HEK293 (cell line): ENCODE results near the gene DNAH9.

ENCODE experiments used
- CTCF ChIA-PET: fragments of 350-600 bp; formaldehyde crosslinking; extraction: SDS; loops from one replicate; lab custom pipeline; 2021; ENCODE audit warnings: antibody characterized with exemption; lab: Yijun Ruan, JAX
- POLR2A ChIA-PET: fragments of 300-600 bp; formaldehyde crosslinking; extraction: SDS; loops from one replicate; lab custom pipeline; 2020; ENCODE audit warnings: antibody characterized with exemption, inconsistent platforms; lab: Yijun Ruan, JAX
- H3K27ac ChIP-seq: fragments of 200-500 bp; sonication (Bioruptor generic); 2 replicates; pipeline ENCODE4 v1.5.1; 2014; ENCODE audit warnings: low read depth, low read length, control low read depth, inconsistent platforms; ENCODE audit errors: extremely low read depth
- H3K36me3 ChIP-seq, 2 experiments: fragments of 200-500 bp in 1 of 2; sonication (Bioruptor generic) in 1 of 2; 1 replicate in 1 of 2; 2 replicates in 1 of 2; pipeline ENCODE4 v1.5.1; 2014 to 2017; ENCODE audit warnings: inconsistent platforms in 2 of 2, low read length in 2 of 2; ENCODE audit not compliant: control insufficient read depth in 2 of 2, insufficient read depth in 1 of 2
- H3K4me1 ChIP-seq: fragments of 200-500 bp; sonication (Bioruptor generic); 2 replicates; pipeline ENCODE4 v1.5.1; 2014; ENCODE audit warnings: mild to moderate bottlenecking, low read length, inconsistent platforms; ENCODE audit not compliant: control insufficient read depth, insufficient read depth
- H3K4me3 ChIP-seq: 2 replicates; pipeline ENCODE4 v1.5.1; 2011; ENCODE audit warnings: low read depth, mild to moderate bottlenecking, control low read depth, low read length, moderate library complexity
- H3K9me3 ChIP-seq: fragments of 200-500 bp; sonication (Bioruptor generic); 2 replicates; pipeline ENCODE4 v1.5.1; 2014; ENCODE audit warnings: low read depth, low read length, inconsistent platforms; ENCODE audit not compliant: control insufficient read depth, insufficient read depth
- MYNN ChIP-seq: fragments of 450-650 bp; formaldehyde crosslinking; IDR thresholded peaks from 2 replicates; pipeline ENCODE4 v1.5.1; 2016; ENCODE audit warnings: missing biosample characterization, missing genetic modification characterization, borderline replicate concordance
- PRDM2 ChIP-seq: fragments of 450-650 bp; formaldehyde crosslinking; IDR thresholded peaks from 2 replicates; pipeline ENCODE4 v1.5.1; 2016; ENCODE audit warnings: missing biosample characterization, missing genetic modification characterization, borderline replicate concordance
- PRDM4 ChIP-seq: fragments of 450-650 bp; formaldehyde crosslinking; IDR thresholded peaks from 2 replicates; pipeline ENCODE4 v1.5.1; 2017; ENCODE audit warnings: missing biosample characterization, missing genetic modification characterization
- SP2 ChIP-seq: fragments of 450-650 bp; formaldehyde crosslinking; IDR thresholded peaks from 2 replicates; pipeline ENCODE4 v1.5.1; 2016; ENCODE audit warnings: missing biosample characterization, missing genetic modification characterization
- ZBTB17 ChIP-seq: fragments of 450-650 bp; formaldehyde crosslinking; IDR thresholded peaks from 2 replicates; pipeline ENCODE4 v1.5.1; 2016; ENCODE audit warnings: missing biosample characterization, missing genetic modification characterization
- ZNF239 ChIP-seq: fragments of 450-650 bp; formaldehyde crosslinking; IDR thresholded peaks from 2 replicates; pipeline ENCODE4 v1.5.1; 2016; ENCODE audit warnings: missing biosample characterization, missing genetic modification characterization
- ZNF26 ChIP-seq: fragments of 450-650 bp; formaldehyde crosslinking; IDR thresholded peaks from 2 replicates; pipeline ENCODE4 v1.5.1; 2016; ENCODE audit warnings: missing biosample characterization, missing genetic modification characterization
- ZNF266 ChIP-seq: fragments of 450-650 bp; formaldehyde crosslinking; IDR thresholded peaks from 2 replicates; pipeline ENCODE4 v1.5.1; 2016; ENCODE audit warnings: missing biosample characterization, missing genetic modification characterization, low read depth
- ZNF398 ChIP-seq: fragments of 450-650 bp; formaldehyde crosslinking; IDR thresholded peaks from 2 replicates; pipeline ENCODE4 v1.5.1; 2017; ENCODE audit warnings: missing biosample characterization, missing genetic modification characterization
- ZNF580 ChIP-seq: fragments of 450-650 bp; formaldehyde crosslinking; IDR thresholded peaks from 2 replicates; pipeline ENCODE4 v1.5.1; 2016; ENCODE audit warnings: missing biosample characterization, missing genetic modification characterization
- ZNF664 ChIP-seq: fragments of 450-650 bp; formaldehyde crosslinking; IDR thresholded peaks from 2 replicates; pipeline ENCODE4 v1.5.1; 2016; ENCODE audit warnings: missing biosample characterization, missing genetic modification characterization
- ZNF670 ChIP-seq: fragments of 450-650 bp; formaldehyde crosslinking; IDR thresholded peaks from 2 replicates; pipeline ENCODE4 v1.5.1; 2016; ENCODE audit warnings: missing biosample characterization, missing genetic modification characterization, low read depth
- ZSCAN23 ChIP-seq: fragments of 450-650 bp; formaldehyde crosslinking; IDR thresholded peaks from 2 replicates; pipeline ENCODE4 v1.5.1; 2016; ENCODE audit warnings: missing biosample characterization, missing genetic modification characterization
- ZSCAN4 ChIP-seq: fragments of 450-650 bp; formaldehyde crosslinking; IDR thresholded peaks from 2 replicates; pipeline ENCODE4 v1.5.1; 2017; ENCODE audit warnings: missing biosample characterization, missing genetic modification characterization

DNAH9 gene

GRCh38 chr17:11900041-11900476 lies 301.8 kb downstream of the DNAH9 start:
- CTCF ChIA-PET = interaction anchor here (0.7 to 1.8 kb wide), 2 partner anchors 10 to 205 kb away, joined by 3 read pairs; no protein-coding TSS in a partner anchor
- no peaks in the 10 kb centered on the region for H3K9me3 ChIP-seq
- H3K4me3 ChIP-seq = no peak overlapping the region
- H3K27ac ChIP-seq = no peak overlapping the region
- POLR2A ChIA-PET = no interaction called here
- TF ChIP-seq ZNF580 (tag by site-specific recombination) = no peak
- no peak for TF ChIP-seq ZSCAN23 (tag by site-specific recombination)
- no peak for TF ChIP-seq ZNF664
- TF ChIP-seq ZBTB17 = no peak
- TF ChIP-seq SP2 = no peak
- no peak for TF ChIP-seq PRDM4
- TF ChIP-seq MYNN (tag by site-specific recombination) = no peak
- TF ChIP-seq PRDM2 (tag by site-specific recombination) = no peak
- TF ChIP-seq ZNF670 = no peak
- no peak for TF ChIP-seq ZNF266
- TF ChIP-seq ZNF398 (tag by site-specific recombination) = no peak
- TF ChIP-seq ZNF239 = no peak
- no peak for TF ChIP-seq ZNF26 (tag by site-specific recombination)
- TF ChIP-seq ZSCAN4 (tag by site-specific recombination) = no peak
- no peaks in the 10 kb centered on the region for H3K36me3 ChIP-seq
- H3K4me1 ChIP-seq = no peaks in the 10 kb centered on the region
